ENCODE measurements around the gene DIAPH3. TPM values are rescaled to one million over a fixed set of nuclear protein-coding genes. Genes with fewer than 3 reads are reported as not detected.

Gene DIAPH3
- total and polyA plus RNA-seq, 2 of the 4 experiments (the other 2 are of a cell fraction) = 8.9 to 9.3 TPM

DNA sequence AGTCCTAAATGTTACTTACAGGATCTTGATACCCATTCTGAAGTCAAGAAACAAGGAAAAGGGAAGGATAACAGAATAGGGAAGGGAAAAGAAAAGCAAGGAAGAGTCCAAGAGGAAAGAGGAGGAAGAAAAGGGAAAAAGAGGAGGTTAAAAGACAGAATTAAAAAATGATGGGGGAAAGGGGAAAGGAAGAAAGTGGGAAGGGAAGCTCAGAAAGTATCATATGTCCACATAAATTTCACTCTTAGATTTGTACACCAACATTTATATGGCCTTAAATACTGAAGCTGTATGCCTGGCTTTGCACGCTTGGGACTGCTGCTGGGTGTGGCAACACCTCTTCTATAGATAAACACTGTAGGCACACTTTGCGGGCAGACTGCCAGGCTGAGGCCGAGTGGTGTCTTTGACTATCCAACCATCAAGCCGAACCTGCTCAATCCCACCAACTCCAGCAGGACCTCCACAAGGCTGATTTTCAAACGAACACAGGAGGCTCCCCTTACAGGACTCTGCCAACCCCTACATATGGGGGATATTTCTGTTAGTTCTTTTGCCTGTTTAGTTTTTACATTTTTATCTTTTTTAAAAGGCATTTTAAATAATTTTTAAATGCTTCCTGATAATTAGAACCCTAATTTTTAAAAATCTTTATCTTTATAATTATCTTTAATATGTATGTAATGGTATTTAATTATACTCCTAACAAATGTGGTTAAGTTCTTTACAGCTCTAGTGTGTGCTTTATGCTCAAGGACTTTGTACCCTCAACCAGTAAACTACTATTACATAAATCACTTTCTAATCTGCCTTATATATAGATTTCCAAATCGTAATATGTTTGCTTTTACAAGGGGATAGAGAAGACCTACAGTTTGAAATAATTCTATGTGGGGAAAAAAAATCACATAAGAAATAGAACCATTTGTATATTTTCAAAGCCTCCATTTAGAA is 154.2 kb downstream of the DIAPH3 start (continued):
- no peak for TF ChIP-seq MAZ (IDR thresholded peaks at IDR 0.05; ENCODE audit: borderline replicate concordance, low read depth, low read length)

DNA sequence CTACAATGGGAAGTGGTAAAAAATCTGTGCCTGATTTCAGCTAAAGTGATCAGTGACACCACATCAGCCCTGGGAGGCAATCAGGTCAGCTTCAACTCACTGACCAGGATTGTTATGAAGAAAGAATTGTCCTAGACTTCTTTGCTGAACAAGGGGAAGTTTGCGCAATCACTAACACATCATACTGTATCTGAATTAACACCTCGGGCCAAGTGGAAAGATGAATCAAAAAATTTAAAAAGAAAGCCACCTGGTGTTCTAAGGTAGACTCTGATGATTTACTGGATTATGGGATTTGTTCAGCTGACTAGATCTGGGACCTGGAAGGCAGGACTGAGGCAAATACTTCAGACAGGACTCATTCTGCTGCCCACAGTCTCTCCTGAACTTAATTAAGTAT is 161.8 kb downstream of the DIAPH3 start:
- Histone ChIP-seq H4K91ac (ENCODE audit: insufficient read depth, low read depth, low read length) (no peak overlapping the region), H3K27me3 (ENCODE audit: control insufficient read depth, insufficient read depth, low read length) (no peaks in the 10 kb centered on the region), H3K36me3 (ENCODE audit: control insufficient read depth, insufficient read depth, low read length) (peaks cover 2% of the 10 kb centered on the region; the same call in 1 of the 2 replicates), H3K9ac (ENCODE audit: low read depth, low read length) (no peak overlapping the region), H3K4me1 (ENCODE audit: control insufficient read depth, insufficient read depth, low read length) (no peaks in the 10 kb centered on the region), H3K56ac (ENCODE audit: extremely low read depth, insufficient read depth, low read length) (no peak overlapping the region), H3K9me1 (ENCODE audit: insufficient read depth, low read length) (0 out of 2 replicates have a peak, but pooled peaks cover 3% of the 10 kb centered on the region), H3K27ac (ENCODE audit: insufficient read depth, low read length) (no peak overlapping the region), H4K5ac (ENCODE audit: low read depth, low read length) (no peak overlapping the region), H4K20me1 (ENCODE audit: insufficient read depth, low read length) (no peaks in the 10 kb centered on the region), H3K14ac (replicated peaks; ENCODE audit: low read depth, low read length) (no peak overlapping the region), H3K18ac (ENCODE audit: low read depth, low read length) (no peak overlapping the region), H2AFZ (replicated peaks; ENCODE audit: low read length, poor library complexity) (no peak overlapping the region), H2BK5ac (ENCODE audit: low read depth, low read length, poor library complexity, severe bottlenecking) (no peak overlapping the region), H3K79me1 (ENCODE audit: low read depth in 1 of 2, low read length in 2 of 2) (peaks cover 13 to 21% of the 10 kb centered on the region in 2 experiments; a peak in 3 of 4 replicates), H3K23ac (ENCODE audit: low read depth, low read length) (no peak overlapping the region), H3K9me3 (ENCODE audit: control insufficient read depth, insufficient read depth, low read length) (peaks cover 2% of the 10 kb centered on the region; the same call in 1 of the 2 replicates), H4K8ac (ENCODE audit: low read depth in 2 of 2, low read length in 2 of 2) (no peak overlapping the region), H2BK120ac (ENCODE audit: low read depth, low read length) (no peak overlapping the region), H2BK15ac (ENCODE audit: low read depth, low read length) (no peak overlapping the region), H3K4me2 (ENCODE audit: low read depth, low read length) (no peak overlapping the region), H3K4me3 (ENCODE audit: insufficient read depth, low read depth, low read length) (no peak overlapping the region), H2AK9ac (replicated peaks; ENCODE audit: low read depth, low read length, poor library complexity) (no peak overlapping the region), H2AK5ac (ENCODE audit: low read depth, low read length) (no peak overlapping the region), H3K4ac (ENCODE audit: low read depth, low read length) (no peak overlapping the region), H2BK20ac (ENCODE audit: low read depth, low read length) (no peak overlapping the region)
- in situ Hi-C loops (cut with MboI; ENCODE audit: low sequenced_read_pairs) = no loop called here
- CTCF ChIA-PET = no interaction called here
- ATAC-seq (ENCODE audit: low read depth) = no peak
- POLR2A ChIA-PET (ENCODE audit: unreplicated experiment) = no interaction called here
- no peak for DNase-seq
- TF ChIP-seq, protein P1, sequence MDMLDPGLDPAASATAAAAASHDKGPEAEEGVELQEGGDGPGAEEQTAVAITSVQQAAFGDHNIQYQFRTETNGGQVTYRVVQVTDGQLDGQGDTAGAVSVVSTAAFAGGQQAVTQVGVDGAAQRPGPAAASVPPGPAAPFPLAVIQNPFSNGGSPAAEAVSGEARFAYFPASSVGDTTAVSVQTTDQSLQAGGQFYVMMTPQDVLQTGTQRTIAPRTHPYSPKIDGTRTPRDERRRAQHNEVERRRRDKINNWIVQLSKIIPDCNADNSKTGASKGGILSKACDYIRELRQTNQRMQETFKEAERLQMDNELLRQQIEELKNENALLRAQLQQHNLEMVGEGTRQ (IDR thresholded peaks at IDR 0.05; ENCODE audit: low read depth, low read length) = no peak
- TF ChIP-seq BHLHE40 (IDR thresholded peaks at IDR 0.05; ENCODE audit: low read depth, low read length) (no peak), RFX5 (IDR thresholded peaks at IDR 0.05; ENCODE audit: low read depth, low read length) (no peak), RAD21 (IDR thresholded peaks at IDR 0.05; ENCODE audit: low read length) (no peak), SMC3 (IDR thresholded peaks at IDR 0.05; ENCODE audit: low read depth, low read length) (no peak), CEBPB (IDR thresholded peaks at IDR 0.05; ENCODE audit: low read depth, low read length) (peak; percentile 51)
- no CpG with 5 or more reads among the region's 2 CpGs for WGBS, 2 experiments (ENCODE audit: extremely low coverage in 2 of 2, insufficient read length in 1 of 2)
- BruUV-seq (replicated peaks) = no TSS peak
- dilution Hi-C loops (cut with HindIII; ENCODE audit: low sequenced_read_pairs, unreplicated experiment) = no loop called here
- intact Hi-C loops (cut with micrococcal nuclease) = no loop called here
